Activated CD4-positive, CD25-positive, alpha-beta regulatory T cell treated with anti-CD3 and anti-CD28 coated beads, Interleukin-2, amount 50 U/mL, for 72 hours (primary cell): Measurements from ENCODE around the gene MFSD11.
"Not testable (repeated sequence)": the region's sequence is repeated elsewhere in the genome, so short reads cannot be mapped to it uniquely, and the experiment has no call there.

ENCODE experiments used
- DNase-seq: peaks from one replicate; pipeline ENCODE4 v3.0.0; 2021

The MFSD11 gene

DNA sequence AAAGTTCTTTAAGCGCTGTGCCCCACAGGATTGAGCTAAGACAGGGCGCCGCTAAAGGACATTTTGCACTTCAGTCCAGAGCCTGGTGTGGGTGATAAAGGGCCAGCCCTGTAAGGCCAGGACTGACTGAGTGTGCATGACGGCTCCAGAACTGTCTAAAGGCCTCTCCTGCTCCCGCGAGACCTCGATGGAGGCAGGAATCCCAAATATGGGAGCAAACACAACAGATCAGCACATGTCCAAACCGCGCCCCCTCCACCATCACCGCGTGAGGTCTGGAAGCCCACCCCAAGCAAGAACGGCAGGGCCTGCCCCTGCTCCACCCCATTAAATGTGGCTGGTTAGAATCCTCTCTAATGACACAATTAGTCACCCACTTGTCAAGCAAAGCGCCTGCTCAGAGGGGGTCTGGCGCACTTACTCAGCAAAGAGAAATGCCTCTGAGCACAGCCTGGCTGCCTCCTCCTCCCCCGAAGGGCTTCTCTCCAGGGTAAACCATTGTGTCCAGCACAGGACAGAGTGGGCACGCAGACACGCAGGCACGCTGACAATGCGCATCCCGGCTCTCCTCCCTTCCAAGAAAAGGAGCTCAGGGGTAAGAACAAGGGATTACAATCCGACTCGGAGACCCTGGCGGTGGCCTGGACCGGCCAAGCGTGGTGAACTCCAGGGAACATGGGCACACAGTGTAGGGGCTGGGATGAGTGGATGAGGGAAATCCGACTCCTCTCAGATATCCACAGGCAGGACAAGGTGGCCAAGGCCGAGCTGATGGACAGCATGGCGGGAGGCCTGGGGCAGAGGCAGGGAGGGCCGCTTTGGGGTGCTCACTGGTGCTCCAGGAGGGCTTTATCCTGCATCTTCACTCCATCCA is 28.6 kb upstream of the MFSD11 start:
- DNase-seq, result no peak

DNA sequence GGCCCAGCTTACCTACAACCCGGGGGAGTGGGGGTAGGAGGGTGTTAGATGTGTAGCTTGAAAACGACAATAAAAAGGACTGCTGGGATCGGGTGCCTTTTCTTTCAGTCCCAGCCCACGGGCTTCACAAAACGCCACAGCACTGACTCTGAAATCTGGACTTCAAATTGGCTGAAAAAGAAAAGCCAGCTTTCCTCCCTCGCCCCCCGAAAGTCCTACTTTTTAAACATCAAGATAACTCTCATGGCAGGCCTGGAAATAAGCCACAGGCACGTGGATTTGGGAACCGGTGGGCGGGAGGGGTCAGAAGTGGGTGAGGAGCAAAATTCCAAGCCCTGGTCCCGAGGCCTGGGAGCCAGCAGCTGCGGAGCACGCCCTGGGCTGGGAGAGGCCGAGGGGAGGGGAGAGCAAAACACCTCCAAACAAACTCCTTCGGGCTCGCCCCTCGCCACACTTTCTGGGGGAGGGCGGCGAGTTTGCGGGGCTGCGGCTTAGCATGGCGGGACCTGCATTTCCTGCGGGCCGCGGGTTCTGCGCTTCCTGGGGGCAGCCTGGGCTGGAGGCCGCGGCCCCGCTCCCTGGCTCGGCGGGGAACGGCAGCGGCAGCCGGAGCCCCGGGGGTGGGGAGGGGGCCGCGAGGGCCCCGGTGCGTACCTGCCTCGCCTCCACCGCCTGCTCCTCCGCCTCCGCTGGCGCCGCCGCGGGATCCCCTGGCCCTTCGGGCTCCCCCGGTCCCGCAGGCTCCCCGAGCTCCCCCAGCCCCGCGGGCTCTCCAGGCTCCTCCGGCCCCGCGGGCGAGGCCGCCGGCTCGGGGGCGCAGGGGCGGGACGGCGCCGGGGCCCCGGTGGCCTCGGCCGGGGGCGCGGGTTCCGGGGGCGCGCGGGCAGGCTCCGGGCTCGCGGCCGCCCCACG is 27.7 kb upstream of the MFSD11 start:
- not testable (repeated sequence) for DNase-seq

DNA sequence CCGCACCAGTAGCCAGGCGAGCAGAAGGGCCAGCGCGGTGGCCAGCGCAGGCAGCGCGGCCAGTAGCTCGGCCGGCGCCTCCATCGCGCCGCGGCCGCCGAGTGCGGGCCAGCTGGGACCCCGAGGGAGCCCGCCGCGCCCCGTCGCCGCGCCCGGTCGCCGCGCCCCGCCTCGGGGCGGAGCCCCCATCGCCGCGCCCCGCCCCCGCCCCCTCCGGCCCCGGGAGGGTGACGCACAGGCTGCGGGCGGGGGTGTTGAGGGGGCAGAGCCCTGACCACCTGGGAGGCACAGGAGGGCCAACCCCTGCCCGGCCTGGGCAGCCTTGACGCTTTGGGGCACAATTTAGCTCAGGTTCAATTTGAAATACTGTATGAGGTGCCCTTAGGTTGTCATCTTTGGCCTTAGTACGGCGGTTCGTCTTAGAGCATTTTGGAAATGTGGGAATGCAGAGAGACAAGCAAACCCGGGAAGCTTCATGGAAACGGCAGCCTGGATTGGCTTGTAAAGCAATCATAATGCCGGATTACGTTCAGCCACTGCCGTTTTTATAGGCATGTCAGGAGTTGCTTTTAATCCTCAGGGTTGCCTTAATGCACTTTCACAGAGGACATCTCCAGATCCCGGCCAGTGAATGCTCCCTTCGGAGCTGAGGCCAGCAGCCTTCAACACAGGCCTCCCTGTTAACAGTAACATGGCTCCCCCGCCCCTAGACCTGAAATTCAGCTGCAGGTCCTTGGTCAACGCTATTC is 26.9 kb upstream of the MFSD11 start, which contains the start of gene MXRA7:
MXRA7 (minus strand) TSS at position 103 of the 749 bp plus-strand sequence; CDS start at position 84, 19 bp downstream.
- DNase-seq, result peak; percentile 42

DNA sequence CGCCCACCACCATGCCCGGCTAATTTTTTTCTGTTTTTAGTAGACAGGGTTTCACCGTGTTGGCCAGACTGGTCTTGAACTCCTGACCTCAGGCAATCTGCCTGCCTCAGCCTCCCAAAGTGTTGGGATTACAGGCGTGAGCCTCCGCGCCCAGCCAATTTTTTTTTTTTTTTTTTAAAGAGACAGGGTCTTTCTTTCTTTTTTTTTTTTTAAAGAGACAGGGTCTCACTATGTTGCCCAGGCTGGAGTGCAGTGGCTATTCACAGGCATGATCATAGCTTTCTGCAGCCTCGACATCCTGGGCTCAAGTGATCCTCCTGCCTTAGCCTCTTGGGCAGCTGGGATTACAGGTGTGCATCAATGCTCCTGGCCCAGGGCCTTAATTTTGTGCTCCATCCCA is 25.6 kb upstream of the MFSD11 start:
- DNase-seq, result not testable (repeated sequence)

DNA sequence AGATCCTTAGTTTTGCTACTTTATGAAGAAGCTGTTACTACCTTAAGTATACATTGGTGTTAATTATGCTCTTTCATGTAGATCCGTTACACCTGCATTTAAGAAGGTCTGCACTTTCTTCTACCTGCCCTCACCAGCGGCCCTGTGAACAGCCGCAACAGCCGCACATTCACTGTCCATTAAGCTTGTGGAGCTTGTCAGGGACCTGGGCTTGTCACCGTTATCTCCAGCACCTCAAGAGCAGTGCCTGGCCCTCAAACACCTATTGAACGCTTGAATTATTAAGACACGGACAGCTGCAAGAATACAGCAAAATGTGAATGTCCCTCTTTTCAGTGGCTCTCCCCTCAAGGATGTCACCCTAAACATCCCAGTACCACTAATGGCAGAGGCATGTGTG is 24.2 kb upstream of the MFSD11 start:
- no peak for DNase-seq

DNA sequence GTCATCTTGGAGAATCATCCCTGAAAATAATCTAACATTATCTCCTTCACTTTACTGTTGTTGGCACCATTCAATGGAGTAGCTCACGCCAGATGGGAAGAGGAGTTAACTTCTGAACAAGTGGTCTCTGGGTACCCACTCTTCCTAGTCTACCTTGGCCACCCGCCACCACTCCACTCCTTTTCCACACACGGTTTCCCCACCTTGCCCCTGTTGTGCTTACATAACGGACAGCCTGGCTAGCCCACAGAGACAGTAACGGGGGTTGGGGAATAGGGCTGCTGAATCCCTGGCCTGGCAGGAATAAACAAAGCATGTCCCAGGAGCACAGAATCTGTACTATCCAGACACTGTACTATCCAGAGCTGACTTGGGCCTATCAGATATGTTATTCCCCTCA is 23.6 kb upstream of the MFSD11 start:
- DNase-seq, result no peak

DNA sequence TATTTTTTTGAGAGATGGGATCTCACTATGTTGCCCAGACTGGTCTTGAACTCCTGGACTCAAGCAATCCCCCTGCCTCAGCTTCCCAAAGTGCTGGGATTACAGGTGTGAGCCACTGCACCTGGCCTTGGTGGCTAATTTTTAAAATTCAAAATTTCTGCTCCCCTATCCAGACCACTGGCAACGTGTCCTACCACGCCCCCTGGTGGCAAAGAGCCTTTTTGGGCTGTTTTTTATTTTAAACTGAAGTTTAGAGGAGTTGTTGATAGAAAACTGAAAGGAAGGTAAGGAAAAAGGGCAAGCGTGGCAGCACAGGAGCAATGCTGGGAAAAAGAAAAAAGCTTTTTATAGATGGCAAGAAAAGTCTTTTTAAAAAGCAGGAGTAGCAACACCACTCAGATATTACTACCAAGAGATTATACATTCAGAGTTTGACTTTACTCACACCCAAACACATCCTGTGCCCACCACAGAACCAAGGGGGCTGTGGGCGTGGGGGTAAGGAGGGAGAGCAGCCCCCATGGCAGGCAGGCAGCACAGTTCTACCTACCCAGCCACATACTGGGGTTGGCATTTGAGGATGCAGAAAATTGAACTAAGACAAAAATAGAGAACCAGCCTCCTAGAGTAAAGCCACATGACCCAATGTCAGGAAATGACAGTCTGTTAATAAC is 23.0 kb upstream of the MFSD11 start:
- peak; percentile 74 for DNase-seq

DNA sequence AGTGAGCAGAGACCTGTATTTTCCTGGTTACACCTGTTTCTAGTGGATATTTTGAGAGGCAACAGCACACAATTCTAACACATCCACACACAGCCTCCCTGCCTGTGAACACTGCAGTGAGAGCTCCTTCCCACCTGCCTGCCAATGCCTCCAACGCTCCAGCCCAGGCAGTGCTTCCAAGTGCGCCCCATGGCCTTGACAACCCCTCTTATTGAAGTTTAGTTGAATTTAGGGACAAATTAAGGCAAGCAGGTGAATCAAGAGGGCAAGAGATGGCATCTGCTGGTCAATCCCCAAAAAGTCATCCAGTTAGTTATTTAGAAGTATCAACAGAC is 22.5 kb upstream of the MFSD11 start:
- no peak for DNase-seq

DNA sequence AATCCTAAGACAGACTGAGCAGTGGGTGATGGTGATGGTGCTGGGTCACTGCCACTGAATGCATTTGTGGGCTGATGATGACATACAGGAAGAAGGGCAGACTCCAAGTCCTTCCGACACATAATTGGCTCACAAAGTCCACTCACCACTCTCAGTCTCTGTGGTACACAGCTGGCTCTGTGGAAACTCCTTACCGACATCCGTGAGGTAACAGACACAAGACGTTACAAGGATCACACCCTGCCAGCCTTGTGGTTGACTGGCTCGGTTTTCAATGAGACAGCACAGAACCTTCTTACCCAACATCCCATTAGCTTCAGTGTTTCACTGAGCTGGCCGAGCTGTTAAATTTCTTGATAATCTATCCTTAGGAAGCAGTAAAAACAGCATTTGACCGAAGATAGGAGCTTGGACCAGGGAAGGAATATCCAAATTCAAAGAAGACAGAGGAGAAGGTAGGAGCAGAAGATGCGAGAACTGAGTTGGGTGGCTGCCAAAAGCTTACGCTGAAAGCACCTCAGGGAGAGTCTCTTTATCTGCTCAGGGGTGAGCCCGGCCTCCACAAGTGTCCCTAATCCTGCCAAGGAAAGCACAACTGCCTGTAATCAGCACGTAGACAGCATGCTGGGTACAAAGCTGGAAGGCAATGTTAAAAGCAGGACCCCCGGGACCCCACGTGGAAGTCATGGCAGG is 21.6 kb upstream of the MFSD11 start:
- no peak for DNase-seq

DNA sequence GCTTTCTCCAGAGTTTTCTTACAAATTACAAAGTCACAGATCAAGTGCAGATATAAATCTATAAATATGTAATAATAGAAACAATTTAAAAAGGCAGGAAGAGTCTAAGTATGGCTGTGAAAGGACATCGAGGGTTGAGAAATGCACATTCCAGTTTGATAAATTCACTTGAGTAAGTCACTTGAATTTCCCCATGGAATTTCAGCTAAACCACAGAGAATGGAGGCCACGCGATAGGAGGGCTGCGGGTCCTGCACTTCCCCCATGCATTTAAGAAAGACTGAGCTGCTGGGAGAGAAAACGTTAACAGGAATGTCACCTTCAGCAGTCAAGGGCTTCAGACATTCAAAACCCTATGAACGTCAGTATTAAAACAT is 21.1 kb upstream of the MFSD11 start:
- DNase-seq, result no peak

DNA sequence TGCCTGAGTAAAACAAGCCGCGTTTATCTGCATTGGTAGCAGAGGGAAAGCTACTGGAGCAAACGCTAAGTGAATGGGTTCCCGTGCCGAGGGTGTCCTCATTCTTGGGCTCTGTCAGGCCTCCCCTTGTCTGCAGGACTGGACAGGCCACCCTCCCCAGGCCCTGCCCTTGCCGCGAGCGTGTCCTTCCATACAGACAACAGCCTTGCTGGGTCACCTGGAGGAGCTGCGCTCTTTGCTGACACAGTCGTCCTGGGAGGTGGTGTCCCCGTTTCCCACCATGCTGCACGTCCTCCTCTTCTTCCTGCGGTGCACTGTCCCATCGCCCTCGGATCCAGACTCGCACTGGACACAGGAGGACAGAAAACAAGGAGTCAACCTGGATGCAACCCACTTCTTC is 19.4 kb upstream of the MFSD11 start:
- no peak for DNase-seq

DNA sequence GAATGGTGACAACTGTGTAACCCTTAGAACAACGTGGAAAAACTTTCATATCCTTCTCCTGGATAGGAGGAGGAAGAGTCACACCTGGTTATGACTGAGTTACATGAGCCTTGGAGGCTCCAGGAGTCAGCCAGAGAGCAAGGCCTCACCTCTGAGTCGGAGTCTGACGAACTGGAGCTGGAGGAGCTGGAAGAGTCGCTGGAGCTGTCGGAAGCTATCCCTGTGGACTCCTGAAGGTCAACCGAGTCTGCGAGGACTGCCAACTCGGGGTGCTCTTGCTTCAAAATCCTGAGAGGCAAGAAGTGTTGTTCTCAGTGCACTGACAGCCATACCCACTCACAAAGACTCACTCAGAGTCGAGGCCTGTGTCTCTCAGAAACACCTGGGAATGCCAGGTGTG is 17.7 kb upstream of the MFSD11 start:
- no peak for DNase-seq

DNA sequence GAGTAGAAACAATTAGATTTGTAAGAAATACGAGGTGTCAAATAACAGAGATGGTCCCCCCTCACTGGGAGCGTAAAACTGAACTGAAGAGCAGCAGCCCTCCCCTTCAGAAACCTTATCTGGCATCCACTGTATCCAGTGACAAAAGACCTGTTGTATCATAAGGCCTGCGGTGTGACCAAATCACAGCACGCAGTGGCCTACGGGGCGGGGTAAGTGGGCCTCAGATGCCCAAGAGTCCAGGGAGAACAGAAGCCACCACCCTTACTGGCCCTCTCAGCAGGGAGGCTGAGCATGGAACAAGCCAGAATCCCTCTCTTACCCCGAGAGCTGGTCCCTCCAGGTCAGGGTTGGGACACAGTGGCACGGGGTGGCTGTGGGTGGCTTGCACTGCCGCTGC is 17.0 kb upstream of the MFSD11 start:
- DNase-seq, result no peak

DNA sequence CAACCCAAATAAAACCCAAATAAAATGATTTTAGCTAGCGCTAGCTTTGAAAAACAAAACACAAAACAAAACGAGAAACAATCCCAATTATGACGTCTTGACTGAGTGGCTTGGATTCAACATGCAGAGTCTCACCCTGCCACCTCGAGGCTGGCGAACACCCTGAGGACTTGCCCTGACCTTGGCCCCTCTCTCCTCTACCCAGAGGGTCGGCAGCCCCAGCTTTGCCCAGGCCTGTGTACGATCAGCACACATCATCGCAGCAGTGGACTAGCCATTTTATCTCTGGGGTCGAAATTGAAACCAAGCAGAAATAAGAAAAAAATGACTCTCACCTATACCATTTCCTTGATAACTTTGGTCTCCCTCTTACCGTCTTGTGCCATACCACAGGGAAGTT is 16.5 kb upstream of the MFSD11 start:
- DNase-seq, result no peak

DNA sequence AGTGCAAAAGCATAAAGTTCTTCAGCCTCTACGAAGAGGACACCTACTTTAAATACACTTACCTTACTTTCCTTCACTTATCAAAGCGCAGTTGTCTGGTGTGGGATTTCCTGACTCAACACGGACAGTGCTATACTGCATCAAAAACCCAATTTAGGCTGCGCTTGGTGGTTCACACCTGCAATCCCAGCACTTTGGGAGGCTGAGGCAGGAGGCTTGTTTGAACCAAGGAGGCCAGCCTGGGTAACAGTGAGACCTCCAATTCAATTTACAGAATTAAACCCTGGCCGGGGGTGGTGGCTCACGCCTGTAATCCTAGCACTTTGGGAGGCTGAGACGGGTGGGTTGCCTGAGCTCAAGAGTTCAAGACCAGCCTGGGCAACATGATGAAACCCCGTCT is 15.6 kb upstream of the MFSD11 start:
- DNase-seq, result no peak

DNA sequence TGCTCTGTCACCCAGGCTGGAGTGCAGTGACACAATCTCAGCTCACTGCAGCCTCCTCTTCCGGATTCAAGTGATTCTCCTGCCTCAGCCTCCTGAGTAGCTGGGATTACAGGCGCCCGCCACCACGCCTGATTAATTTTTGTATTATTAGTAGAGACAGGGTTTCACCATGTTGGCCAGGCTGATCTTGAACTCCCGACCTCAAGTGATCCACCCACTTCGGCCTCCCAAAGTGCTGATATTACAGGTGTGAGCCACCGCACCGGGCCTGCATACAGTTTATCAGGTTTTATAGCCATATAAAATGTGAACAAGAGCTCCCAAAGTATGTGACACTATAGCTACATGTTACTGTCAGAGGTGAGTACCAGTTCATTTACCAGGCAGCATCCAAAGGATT is 14.9 kb upstream of the MFSD11 start:
- DNase-seq, result not testable (repeated sequence)

DNA sequence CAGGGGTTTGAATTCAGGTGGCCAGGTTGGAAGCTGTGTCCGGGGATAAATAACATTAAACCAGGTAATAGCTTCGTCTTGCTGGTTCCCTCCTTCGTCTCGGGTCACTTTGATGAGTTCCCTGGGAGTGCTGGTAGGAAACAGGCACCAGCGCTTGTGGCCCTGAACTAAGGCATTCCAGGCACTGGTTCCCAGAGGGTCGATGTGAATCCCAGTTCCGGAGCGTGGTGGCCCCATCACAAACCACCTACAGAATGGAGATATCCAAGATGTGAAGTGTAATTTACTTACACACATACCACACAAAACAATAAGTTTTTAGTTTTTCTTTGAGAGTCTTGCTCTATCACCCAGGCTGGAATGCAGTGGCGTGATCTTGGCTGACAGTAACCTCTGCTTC is 14.1 kb upstream of the MFSD11 start:
- no peak for DNase-seq

DNA sequence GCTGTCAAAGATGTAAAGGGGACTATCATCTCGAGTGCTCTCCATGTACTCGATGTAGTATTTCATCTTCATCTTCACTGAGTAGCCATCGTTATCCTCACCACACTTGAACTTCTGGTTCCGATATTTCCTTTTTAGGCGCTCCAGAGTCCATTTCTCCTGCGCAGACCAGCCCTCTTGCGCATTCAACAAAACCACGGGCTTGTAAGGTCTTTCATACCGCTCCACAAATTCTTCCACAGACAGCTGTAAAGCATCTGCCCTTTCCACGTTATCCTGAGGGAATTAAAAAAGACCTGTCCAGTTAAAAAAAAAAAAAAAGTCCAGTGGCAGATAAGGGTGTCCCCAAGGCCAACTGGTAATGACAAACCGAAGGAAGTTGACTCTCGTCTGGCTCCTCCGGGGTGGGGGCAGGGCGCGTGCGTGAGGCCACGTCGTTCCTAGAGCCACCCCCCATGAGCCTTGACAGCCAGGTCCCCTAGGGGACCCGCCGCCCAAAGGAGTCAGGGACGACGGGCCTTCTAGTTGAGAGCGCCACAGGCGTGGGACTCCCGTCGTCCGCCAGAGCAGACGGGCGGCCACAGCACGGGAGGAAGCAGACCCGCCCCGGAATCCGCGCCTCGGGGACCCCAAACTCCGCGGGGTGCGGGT is 12.2 kb upstream of the MFSD11 start:
- DNase-seq, result peak; percentile 73

DNA sequence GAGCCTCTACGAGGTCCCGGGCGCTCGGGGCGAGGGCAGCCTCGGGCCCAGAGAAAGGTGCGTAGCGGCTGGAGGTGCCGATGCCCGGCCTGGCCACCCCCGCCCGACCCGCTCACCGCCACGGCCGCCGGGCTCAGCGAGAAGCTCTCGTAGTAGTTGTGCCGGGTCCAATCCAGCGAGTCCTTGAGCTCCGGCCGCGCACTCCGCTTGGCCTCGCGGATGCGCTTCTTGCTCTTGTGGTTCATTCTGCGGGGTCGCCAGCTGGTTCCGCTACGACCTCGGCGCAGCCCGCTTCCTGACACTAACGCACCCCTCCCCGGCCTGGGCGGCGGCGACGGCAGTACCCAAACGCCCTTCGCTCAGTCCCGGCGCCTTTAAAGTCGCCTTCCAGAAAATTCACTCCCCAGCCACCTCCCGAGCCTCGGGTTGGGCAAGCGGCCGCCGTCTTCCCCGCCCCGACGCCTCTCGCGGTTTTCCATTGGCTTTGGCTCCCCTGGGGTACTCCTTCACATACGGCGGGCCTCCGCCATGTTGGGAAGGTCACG is 11.6 kb upstream of the MFSD11 start, which contains the start of gene JMJD6:
JMJD6 (minus strand) TSS at position 376 of the 545 bp plus-strand sequence; CDS start at position 245, 131 bp downstream.
- no peak for DNase-seq

DNA sequence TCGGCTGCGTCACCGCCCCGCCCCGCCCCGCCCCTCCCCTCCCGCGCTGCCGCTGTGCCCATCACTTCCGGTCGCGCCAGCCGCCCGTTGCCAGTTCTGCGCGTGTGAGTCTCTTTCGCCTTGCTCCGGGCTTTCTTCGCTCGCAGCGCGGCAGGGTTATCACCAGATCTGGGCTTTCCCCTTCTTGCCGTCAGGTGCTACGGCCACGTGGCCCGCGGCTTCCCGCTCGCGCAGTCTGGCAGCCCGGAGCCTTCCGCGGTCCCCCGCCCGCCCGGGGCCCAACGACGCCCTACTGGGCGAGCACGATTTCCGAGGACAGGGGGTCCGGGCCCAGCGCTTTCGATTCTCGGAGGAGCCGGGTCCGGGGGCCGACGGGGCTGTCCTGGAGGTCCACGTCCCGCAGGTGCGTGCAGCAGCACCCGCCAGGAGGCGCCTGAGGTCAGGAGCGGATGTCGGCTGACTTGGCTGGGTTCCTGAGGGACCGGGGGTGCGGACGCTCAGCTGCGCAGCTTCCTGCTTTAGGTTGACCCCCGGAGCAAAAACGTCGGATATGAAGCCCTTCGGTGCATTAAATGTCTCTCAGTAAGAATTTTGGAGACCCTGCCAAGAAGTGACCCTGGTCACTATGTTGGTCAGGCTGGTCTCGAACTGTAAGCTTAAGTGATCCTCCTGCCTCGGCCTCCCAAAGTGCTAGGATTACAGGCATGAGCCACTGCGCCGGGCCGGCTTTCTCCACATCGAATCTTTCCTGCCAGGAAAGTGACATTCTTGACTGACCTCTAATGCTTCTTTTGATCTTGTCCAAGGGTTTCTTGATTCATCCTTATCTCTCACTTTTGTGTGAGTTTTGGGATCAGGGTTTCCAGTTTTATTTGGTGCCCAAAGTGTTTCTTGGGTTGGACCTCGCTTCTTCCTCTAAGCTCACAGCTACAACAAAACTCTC is 10.9 kb upstream of the MFSD11 start, which contains the start of gene METTL23:
METTL23 (plus strand) TSS at position 64 of the 943 bp plus-strand sequence. CDS start 2,872 bp downstream, outside the sequence.
- peak; percentile 89 for DNase-seq
